NCI-H2081 (cell line): ENCODE results near the gene AHSG.

Experiments used
- DNase-seq, 2 experiments: peaks; one replicate each; lab custom pipeline; 2025; lab: John Stamatoyannopoulos, UW

Gene AHSG

DNA sequence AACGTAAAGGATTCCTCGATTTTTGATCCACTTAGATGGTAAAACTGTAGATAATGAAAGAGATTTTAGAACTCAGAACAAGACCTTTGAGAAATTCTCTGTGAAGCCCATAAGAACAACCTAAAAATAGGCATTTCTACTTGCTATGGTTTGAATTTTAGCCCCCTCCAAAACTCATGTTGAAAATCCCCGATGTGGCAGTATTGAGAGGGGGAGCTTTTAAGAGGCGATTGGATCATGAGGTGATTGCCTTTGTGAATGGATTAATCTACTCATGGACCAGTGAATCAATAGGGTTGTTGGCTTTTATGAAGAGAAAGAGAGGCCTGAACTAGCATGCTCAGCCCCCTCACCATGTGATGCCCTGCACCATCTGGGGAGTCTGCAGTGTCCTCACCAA lies 20.2 kb upstream of the AHSG start:
- no peak for DNase-seq

DNA sequence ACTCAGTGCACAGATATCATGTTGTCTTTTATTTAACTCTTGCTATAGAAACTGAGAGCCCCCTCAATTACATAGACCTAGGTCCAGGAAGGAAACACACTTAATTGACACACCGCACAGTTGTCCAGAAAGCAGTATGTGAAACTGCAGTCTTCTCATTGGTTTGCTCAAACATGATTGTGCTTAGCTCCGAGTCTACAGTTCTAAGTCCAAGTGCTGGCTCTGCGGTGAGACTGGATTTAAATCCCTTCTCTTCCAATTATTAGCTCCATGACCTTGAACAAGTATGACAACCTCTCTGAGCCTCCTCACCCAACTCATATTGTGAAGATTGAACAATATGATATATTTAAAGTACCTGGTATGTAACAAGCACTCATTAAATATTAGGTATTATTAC lies 19.0 kb upstream of the AHSG start:
- DNase-seq: no peak

DNA sequence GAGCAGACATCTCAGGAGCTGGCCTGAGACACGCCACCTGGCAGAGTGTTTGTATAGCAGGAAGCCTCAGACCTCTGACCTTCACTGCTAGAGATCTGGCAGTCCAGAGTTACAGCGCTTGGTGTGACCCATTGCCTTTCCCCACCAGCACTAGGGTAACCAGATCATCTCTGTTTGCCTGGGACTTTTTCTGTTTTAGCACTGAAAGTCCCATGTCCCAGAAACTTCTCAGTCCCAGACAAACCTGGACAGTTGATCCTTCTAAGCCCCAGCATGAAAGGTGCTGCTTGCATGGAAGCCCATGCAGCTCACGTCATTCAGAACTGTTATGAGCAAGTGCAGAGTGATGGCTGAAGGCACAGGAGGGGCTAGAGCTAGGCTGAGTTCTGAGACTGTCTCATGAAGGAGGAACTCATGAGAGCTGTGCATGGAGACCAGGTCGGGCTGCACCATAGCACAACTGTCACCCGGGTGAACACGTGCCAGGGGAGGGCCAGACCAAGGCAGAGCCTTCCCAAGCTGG lies 18.2 kb upstream of the AHSG start:
- no peak for DNase-seq

DNA sequence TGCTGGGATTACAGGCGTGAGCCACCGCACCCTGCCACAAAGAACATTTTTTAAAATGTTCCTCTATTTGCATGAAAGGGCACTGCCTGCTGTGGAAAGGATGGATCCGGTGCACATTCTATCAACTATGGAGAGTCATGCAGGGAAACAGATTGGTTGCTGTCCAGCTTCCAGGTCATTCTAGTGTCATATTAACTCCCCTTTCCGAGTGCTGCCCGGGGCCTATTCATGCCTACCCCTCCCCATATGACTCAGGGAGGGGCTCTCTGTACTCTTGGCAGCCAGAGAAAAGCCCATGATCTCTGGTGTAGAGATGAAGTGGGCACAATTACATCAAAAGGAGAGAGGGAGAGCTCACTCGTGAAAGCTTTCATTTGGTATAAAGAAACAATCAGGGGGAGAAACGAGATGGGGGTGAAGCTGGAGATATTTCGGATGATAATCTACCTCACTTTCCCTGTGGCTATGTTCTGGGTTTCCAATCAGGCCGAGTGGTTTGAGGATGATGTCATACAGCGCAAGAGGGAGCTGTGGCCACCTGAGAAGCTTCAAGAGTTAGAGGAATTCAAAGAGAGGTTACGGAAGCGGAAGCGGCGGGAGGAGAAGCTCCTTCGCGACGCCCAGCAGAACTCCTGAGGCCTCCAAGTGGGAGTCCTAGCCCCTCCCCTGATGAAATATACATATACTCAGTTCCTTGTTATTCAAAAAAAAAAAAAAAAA lies 16.1 kb upstream of the AHSG start:
- no peak for DNase-seq

DNA sequence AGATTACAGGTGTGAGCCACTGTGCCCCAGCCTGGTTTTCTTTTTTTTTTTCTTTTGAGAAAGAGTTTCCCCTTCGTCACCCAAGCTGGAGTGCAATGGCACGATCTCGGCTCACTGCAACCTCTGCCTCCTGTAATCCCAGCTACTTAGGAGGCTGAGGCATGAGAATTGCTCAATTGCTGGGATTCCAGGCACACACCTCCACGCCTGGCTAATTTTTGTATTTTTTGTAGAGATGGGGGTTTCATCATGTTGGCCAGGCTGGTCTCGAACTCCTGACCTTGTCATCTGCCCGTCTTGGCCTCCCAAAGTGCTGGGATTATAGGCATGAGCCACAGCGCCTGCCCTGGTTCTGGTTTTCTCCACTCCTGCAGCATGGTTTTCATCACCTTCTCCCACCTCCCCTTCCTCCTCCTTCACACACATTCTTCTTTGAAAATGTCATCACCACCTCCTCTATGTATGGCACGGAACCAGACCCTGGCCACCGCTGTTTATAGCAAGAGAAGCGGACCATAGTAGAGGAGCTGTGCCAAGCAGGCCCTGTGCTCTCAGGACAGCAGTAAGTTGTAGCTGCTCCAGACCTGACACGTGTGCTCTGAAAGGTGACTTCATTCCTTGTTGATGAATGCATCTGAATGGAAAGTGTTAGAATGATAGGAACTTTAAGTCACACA lies 14.6 kb upstream of the AHSG start:
- DNase-seq: no peak

DNA sequence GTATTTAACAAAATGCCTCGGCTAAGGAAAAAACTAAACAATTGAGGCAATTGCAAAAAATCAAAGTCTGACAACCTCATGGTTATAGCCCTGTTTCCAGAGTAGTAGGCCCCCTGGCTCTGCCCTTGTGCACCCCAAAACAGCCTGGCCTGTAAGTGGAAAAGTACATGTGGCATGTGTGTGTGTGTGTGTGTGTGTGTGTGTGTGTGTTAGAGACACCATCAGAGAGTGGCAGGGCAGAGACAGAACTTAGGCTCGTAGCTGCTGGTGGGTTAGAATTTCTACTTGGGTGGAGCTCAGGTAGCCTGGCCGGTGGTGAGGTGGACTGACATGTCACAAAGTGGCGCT lies 14.1 kb upstream of the AHSG start:
- no peak for DNase-seq

DNA sequence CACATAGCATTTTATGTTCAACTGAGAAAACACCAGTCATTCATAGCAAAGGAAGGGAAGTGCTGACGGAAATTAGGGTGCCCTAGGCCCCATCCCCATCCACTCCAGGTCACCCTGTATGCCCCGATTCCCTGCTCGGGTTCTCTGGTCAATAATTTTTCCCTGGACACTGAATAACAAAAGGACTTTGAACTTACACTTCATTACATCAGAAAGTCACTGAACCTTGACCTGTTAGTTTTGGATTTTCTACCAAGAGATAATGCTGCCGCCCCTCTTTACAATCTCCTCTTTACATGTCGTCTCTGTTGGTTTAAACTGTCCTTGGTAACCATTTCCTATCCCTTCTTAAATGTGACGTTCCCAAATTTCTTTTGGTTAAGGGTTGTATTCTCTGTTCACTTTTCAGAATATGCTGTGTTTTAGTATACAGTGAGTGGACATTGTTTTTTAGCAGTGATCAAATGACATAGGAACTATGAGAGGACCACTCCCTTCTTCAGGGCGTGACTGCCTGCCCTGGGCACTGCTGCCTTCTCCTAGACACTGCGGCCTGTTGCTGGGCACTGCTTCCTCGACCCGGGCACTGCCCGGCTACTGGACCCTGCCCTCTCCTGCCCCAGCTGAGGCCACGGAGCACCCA lies 13.6 kb upstream of the AHSG start:
- no peak for DNase-seq

DNA sequence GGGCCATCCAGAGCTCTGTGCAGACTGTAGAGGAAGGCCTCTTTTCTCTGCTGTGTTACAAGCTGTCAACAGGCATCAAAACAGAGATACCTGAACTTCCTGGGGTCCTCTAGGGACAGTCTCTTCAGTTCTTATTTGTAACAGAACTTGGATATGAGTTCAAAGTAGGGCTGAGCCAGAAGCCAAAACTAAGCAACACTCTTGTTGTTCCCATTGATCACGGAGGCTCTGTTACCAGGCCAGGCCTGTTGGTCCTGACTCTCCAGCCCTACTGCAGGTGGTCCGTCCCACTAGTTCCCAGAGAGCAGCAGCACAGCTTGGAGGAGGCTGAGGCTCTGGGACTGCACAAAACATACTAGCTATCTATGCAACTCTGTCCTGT lies 13.1 kb upstream of the AHSG start:
- no peak for DNase-seq

DNA sequence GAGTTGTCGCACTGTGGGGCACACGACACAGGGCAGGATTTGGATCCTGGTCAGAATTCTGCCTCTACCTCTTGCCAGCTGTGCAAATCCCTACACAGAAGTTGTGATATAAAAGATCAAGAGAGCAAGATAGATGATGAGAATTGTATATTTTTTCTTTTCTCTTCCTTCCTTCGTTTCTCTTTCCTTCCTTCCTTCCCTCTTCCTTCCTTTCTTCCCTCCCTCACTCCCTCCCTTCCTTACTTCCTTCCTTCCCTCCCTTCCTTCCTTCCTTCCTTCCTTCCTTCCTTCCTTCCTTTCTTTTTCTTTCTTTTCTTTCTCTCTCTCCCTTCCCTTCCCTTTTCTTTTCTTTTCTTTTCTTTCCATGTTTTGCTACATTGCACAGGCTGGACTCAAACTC lies 12.0 kb upstream of the AHSG start:
- no peak for DNase-seq

DNA sequence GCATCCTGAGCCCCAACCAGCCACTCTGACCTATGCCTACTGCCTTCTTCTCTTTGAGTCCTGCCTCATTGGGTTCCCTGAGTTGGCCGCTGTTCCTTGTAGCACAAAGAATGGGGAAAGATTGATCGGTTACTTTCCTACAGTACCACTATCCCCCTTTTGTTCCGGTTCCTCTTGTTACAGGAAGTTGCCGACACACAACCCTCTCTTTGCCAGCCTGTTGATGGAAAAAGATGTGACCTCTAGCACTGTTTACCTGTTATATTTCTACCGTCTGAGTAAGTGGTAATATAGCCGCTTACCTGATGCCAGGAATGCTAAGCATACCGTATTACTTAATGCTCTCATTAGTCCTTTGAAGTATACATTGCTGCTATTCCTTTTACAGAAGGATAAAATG lies 9.7 kb upstream of the AHSG start:
- no peak for DNase-seq

DNA sequence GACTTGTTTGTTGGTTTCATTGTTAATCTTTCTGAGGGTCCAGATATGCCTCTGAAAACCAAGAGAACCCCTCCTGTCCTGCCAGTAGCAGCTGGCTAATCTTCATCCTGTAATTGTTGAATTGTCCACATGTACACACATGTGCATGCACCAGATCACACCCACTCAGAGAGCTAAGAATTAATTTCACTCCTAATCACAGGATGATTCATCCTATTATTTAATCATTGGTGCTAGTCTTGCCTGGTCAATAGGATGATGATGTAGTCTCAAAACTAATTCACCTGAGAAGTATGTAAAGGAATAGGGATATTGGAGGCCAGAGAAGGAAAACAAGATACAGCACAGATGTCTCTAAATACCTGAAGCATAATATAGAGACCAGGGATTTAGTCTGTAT lies 7.8 kb upstream of the AHSG start:
- DNase-seq: no peak

DNA sequence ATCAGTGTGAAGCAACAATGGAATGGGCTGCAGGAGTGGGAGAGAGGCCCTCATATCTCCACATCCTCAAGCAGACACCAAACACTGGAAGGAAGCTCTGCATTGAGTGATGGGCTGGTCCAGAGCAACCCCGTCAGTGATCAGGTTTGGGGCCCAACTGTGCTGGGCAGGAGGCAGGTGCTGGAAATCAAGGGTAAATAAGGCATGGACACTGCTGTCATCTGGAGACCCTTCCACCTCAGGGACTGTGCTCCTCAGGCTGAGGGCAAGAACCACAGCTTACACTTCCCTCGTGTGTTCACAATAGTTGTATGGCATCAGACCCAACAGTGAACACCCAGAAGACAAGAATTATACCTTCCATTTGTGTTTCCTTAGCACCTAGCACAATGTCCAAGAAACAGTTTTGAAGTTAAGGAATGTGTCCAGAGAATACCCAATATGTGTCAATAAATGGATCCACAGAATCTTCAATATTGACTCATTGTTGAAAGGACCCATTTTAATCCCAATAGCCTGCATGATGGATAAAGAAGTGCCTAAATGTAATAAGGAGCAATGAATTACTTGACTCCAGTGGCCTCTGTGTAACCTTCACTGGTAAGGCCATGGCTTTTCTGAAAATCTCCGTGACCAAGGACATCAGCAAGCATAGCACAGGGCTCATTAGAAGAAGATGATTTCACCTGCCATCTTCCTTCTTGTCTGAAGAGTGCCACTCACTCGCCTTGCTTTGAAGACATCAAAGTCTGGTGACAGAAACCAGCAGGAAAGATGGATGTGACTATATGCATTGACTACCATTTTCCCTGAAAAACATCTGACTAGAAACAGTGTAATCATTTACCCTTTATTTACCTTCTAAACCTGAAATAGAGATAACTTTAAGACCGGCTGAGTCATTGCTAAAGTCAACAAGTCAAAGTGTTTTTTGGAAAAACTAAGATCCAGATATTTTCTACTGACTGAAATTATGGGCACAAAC lies 7.0 kb upstream of the AHSG start:
- no peak for DNase-seq

DNA sequence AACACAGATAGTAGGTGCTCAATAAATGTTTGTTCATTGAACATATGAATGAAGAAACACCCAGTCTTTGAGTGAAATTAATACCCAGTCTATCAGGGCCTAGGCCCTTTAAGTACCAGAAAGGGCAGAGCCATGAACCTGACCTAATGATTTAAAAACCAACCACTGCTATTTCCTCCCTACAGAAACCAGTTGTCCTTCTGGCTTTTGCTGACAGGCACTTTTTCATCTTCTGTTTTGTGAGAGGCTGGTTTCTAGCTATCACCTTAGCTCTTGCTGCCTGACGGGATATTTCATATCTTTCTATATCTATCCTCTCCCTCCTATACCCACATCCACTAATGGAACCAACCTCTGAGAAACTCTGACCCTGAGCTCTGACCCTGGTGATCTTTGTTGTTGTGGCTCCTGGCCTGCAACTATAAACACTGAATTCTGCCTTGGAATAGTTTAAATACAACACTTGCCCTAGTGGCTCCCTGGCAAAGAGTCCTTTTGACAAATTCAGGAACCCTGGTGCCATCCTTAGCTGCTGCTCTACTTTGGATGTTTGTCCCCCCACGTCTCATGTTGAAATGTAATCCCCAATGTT lies 4.1 kb upstream of the AHSG start:
- DNase-seq: no peak

DNA sequence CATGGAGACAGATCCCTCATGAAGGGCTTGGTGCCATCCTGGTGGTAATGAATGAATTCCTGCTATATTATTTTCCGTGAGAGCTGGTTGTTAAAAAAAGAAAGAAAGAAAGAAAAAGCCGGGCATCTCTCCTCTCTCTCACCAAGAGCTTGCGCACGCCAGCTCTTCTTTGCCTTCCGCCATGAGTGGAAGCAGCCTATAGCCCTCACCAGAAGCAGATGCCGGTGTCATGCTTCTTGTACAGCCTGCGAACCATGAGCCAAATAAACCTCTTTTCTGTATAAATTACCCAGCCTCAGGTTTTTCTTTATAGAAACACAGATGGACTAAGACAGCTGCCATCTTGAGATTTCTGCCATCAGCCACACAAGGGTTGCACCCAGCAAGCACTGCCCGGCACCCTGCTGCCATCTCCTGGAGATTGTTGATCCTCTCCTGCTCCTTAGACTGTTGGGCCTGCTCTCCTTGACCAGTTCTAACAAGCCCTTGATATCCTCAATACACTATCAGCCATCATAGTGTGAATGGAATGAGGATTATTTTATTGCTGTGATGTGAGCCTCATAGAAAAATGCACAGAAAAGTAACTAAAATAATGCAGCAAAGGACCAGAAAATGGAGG lies 3.5 kb upstream of the AHSG start:
- no peak for DNase-seq

DNA sequence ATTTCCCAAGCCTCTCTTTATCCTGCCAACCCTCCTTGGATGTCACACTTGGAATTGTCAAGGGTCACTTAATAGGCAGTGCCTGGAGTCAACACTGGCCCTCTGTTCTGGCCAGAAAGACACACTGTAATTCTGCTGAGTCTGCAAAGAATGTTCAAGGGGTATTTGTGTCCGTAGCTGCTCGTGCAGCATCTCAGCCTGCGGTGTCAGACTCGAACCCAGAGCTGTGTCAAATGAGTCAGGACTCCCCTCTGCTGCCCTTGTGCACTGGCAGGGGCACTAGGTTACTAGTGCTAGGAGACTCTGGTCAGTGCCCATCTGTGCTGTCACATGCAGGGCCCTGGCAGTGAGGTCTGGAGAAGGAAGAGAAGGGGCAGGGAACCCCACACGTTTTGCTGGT lies 795 bp upstream of the AHSG start:
- no peak for DNase-seq

DNA sequence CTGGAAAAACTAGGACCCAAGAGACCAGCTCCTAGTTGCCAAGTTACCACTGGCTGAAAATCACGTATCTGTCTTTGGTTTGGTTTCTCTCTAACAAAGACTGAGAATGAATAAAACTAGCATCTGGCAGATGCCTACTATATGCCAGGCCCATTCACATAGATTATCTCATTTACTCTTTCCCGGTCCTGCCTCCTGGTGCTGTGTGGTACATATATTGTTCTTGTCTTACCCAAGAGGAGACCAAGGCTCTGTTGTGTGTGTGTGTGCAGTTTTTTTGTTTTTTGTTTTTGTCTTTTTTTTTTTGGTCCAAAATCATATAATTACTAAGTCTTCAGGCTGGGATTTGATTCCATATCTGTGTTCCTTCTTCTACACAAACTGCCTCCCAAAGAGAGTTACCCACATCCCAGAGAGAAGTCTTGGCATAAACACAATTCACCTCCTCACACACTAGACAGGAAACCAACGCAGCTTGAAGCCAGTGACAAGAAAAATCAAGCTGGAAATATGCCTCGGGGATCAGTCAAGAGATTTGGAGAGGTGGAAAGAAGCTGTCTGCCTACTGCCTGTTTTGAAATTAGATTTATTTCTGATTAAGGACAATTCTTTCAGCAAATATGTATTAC lies 891 bp downstream of the AHSG start:
- no peak for DNase-seq

DNA sequence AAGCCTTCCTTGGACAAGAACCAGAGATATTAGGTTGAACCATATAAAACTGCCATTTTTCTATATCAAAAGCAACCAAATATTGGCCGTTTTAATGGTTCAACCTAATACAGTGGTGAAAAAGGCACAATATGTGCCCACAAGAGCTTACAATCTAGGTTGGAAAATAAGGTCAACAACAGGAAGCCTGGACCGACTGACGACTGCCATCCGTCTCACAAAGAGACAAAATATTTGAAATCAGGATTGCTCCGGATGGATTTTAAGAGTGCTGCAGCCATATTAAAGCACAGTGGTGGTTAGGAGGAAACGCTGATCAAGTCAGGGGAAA lies 1.4 kb downstream of the AHSG start:
- no peak for DNase-seq

DNA sequence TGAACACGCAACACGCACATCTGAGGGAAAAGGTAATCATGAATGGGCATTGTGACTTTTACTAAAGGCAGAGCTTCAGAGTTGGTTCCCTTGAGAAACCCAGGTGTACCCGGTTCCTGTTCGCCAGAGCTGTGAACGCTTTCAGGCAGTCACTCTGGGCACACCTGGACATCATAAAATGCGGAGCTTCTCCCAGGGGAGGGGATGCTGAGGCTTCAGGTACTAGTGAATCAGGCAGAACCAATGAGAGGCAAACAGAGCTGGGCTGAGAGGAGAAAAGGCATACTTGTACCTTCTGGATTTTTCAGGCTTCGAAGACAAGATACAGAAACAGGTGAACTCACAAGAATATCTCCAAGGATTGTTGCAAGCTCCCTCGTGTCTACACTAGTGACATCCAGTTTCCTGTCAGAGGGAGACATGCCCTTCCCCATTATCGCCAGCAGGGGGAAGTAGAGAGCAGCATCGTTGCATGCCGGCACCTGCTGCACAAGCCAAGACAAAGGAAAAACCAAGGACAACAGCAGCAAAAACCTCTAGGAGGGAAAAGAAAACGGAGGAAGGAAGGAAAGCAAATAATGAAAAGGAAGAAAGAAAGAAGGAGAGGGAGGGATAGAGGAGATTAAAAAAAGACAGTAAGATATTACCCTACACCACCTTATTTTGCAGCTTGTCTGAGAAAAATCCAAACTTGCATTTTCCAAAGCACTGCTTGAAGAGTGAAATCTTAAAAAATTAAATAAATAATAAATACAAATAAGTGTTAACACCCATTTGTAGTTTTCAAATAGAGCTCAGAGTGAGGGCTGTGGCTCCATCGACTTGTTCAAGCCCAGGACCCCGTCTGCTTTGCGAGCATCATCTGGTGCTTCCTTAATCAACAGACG lies 2.0 kb downstream of the AHSG start:
- DNase-seq: peak; percentile 84 to 88

DNA sequence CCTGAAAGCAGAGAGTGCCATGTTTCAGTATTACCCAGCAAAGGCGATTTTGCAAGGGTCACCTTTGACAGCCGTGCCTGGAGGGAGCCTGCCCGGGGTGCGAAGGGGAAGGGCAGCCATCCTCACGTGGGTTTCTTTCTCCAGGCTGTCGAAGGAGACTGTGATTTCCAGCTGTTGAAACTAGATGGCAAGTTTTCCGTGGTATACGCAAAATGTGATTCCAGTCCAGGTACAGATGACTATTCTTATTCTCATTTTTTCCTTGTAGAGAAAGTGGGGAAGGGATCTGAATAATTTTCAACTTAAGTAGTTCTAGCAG lies 3.4 kb downstream of the AHSG start:
- no peak for DNase-seq
